Activated naive CD8-positive, alpha-beta T cell (primary cell): ENCODE measurements around the gene HOXB4.

Source experiments
- H3K27ac Mint-ChIP-seq: one replicate; pipeline ENCODE4 v1.8.0; 2021; ENCODE audit warnings: mixed read lengths
- H3K27me3 Mint-ChIP-seq: one replicate; pipeline ENCODE4 v1.8.0; 2021; ENCODE audit warnings: mixed read lengths
- H3K36me3 Mint-ChIP-seq: one replicate; pipeline ENCODE4 v1.8.0; 2021; ENCODE audit warnings: mixed read lengths
- H3K4me1 Mint-ChIP-seq: one replicate; pipeline ENCODE4 v1.8.0; 2021; ENCODE audit warnings: low read depth, mixed read lengths
- H3K4me3 Mint-ChIP-seq: one replicate; pipeline ENCODE4 v1.8.0; 2021; ENCODE audit warnings: mild to moderate bottlenecking, mixed read lengths
- H3K9me3 Mint-ChIP-seq: one replicate; pipeline ENCODE4 v1.8.0; 2021; ENCODE audit warnings: low read depth, mixed read lengths

The HOXB4 gene

DNA sequence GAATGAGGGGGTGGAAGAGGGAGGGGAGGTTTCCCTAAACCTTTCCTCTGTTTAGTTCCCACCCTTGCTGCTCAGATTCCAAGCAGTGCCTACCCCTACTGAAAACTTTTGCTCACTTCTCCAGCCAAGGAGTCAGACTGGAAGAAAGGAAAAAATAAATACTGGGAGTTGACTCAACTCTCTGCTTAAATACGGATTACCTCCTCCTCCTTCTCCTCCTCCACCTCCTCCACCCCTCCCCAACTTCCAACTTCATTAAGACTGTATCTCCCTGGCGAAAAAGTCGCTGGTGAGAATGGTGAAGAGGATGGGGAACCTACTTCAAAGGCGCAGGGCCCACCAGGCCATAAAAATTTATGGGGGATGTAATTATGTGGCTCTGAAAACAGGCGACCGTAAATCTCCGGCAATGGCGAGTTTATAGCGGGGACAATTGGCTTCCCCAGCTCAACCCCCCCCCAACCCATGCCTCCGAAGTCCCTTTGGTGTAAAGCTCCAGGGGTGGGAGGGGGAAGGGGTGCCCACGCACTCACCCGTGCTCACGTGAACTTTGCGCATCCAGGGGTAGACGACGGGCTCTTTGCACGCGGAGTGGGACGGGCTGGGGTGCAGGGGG, 712 bp downstream of the HOXB4 start:
- Mint-ChIP-seq H3K4me1 (peaks cover 45% of the 10 kb centered on the region), H3K27me3 (peaks cover 31% of the 10 kb centered on the region), H3K9me3 (no peaks in the 10 kb centered on the region), H3K4me3 (peak overlapping the region; percentile 84), H3K27ac (no peak overlapping the region), H3K36me3 (no peaks in the 10 kb centered on the region)

DNA sequence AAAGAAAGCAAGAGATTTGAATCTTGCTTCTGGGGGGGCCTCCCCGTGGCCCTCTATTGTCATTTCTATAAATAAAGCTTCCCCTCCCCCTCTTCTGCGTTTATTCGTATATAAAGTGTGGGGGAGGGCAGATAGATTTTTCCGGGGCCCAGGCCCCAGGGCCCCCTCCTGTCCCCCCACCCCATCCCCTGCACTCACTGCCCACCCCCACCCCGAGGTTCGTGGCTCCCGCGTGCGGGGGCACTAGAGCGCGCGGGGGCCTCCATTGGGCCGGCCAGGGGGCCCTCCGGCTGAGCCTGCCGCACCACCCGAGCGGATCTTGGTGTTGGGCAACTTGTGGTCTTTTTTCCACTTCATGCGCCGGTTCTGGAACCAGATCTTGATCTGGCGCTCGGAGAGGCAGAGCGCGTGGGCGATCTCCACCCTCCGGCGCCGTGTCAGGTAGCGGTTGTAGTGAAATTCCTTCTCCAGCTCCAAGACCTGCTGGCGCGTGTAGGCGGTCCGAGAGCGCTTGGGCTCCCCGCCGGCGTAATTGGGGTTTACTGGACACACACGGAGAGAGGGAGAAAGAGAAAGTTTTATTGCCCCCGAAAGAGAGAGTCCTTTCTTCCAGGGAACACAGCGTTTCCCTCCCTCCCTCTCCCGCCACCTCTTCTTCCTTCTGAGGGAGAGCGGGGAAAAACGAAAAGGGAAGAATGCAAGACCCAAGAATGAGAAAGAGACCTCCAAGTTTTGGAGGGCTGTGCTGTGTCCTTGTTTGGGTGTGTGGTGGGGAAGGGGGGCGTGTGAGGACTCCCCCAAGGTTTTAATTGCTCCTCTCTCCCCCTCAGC, 1.5 kb downstream of the HOXB4 start:
- no peaks in the 10 kb centered on the region for H3K9me3 Mint-ChIP-seq
- H3K27me3 Mint-ChIP-seq, result peaks cover 28% of the 10 kb centered on the region
- no peaks in the 10 kb centered on the region for H3K36me3 Mint-ChIP-seq
- H3K4me1 Mint-ChIP-seq, result peaks cover 41% of the 10 kb centered on the region
- H3K27ac Mint-ChIP-seq, result no peak overlapping the region
- peak overlapping the region; percentile 84 for H3K4me3 Mint-ChIP-seq

DNA sequence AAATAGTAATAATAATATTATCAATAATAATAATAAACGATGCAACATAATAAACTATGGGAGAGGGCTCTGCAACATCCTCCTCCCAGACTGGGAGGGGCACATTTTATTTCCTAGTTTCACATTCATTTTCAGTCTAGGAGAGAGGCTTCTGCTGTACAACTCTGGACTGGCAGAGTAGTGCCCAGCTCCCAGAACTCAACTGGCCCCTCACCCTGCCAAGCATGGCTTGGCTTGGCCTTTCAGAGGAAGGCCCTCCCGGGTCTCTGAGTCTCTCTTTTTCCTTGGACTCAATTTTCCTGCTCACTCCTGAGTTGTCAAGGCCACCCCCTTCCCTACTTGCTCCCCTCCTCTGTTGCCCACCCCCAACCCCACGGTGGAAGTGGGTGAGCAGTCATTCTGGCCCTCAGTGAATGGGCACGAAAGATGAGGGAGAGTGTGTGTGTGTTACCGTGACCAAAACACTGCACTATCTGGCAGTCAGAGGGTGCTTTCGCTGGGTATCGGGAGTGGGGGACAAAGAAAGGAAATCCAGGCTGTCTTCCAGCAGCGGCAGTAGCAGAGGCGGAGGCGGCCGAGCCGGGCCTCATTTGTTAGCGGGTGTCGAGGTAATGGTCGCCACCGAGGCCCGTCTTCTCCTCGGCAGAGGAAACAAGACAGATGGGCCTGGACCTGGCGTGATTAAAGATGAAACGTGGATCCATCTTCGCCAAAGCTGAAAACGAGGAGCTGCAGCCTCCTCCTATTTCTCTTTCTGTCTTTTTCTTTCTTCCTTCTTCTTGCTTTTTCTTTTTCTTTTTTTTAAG, 2.3 kb downstream of the HOXB4 start:
- no peaks in the 10 kb centered on the region for H3K36me3 Mint-ChIP-seq
- H3K27me3 Mint-ChIP-seq, result peaks cover 22% of the 10 kb centered on the region
- H3K4me1 Mint-ChIP-seq, result peaks cover 34% of the 10 kb centered on the region
- H3K4me3 Mint-ChIP-seq, result no peak overlapping the region
- no peak overlapping the region for H3K27ac Mint-ChIP-seq
- H3K9me3 Mint-ChIP-seq, result no peaks in the 10 kb centered on the region

DNA sequence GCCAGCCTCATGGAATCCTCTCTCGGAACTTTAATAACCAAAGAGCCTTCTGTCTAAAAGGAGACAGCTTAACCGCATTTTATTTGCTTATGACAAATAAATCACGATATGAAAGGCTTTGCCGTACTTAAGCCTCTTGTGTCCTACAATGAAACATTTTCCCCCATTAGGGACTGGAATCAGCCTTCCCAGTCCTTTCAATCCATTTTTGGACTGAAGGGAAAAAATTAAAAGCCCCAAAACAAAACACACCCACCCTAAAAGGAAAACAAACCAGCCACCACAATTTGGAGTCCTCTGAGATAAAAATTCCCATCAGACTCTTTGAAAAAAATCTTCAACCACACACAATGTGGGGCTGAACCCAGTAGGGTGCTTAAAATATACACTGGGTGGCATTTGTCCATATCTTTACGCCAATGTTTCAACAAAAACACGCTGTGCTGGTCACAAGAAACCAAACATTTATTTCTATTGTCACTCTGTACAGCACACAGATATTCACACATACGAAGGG, 3.0 kb downstream of the HOXB4 start:
- H3K4me3 Mint-ChIP-seq, result no peak overlapping the region
- no peaks in the 10 kb centered on the region for H3K36me3 Mint-ChIP-seq
- H3K27me3 Mint-ChIP-seq, result peaks cover 15% of the 10 kb centered on the region
- H3K4me1 Mint-ChIP-seq, result peaks cover 29% of the 10 kb centered on the region
- no peaks in the 10 kb centered on the region for H3K9me3 Mint-ChIP-seq
- H3K27ac Mint-ChIP-seq, result no peak overlapping the region

DNA sequence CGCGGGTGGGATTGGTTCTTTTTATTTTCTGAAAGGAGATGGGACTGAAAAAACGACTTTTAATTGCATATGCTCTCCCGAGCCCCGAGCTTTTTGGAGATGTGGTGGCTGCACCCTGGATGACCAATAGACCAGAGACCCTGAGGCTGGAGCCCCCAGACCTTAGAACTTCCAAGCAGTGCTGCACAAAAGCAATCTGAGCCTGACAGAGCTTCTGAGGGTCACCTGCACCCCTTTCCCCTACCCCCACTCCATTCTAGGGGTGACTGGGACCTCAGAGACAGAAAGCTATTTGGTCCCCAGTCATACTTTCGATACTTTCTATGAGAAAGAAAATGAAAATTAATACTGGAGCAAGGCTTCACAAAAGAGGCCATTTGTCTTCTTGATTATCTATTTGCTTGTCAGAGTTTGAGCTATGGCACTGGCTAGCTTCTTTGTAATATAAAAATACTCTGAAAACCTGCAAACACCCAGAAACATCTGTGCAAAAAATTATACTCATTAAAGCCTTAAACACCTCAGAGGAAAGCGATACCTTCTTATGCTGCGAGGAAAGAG, 3.6 kb downstream of the HOXB4 start:
- Mint-ChIP-seq H3K27me3 (peaks cover 12% of the 10 kb centered on the region), H3K9me3 (no peaks in the 10 kb centered on the region), H3K36me3 (no peaks in the 10 kb centered on the region), H3K4me3 (no peak overlapping the region), H3K27ac (no peak overlapping the region), H3K4me1 (peaks cover 26% of the 10 kb centered on the region)

DNA sequence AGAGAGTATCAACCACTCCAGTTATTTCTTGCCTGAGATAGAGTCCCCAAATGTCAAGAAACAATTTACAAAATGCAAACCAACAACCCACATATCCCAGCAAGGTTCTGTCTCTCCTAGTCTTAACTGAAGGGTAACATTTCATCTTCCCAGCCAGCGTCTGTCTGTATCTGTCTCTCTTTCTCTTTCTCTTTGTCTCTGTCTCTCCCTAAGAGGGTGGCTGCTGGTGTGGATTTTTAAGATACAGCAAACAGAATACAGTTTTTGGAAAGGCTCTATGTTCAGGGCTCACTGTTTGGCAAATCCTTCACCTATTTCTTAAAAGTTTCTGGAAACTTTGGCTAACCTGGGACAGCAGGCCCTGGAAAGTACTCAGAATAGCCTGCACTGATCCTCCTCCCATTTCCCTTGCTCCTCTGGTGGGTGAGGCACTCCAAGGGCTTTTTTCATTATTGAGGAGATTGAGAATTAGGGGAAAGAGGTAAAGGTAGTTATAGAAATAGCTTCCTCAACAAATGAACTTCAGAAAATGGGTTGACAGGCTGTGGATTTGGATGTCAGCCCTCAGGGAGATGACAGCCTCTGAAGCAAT, 6.2 kb downstream of the HOXB4 start:
- Mint-ChIP-seq H3K9me3 (no peaks in the 10 kb centered on the region), H3K27ac (no peak overlapping the region), H3K27me3 (peaks cover 9% of the 10 kb centered on the region)

DNA sequence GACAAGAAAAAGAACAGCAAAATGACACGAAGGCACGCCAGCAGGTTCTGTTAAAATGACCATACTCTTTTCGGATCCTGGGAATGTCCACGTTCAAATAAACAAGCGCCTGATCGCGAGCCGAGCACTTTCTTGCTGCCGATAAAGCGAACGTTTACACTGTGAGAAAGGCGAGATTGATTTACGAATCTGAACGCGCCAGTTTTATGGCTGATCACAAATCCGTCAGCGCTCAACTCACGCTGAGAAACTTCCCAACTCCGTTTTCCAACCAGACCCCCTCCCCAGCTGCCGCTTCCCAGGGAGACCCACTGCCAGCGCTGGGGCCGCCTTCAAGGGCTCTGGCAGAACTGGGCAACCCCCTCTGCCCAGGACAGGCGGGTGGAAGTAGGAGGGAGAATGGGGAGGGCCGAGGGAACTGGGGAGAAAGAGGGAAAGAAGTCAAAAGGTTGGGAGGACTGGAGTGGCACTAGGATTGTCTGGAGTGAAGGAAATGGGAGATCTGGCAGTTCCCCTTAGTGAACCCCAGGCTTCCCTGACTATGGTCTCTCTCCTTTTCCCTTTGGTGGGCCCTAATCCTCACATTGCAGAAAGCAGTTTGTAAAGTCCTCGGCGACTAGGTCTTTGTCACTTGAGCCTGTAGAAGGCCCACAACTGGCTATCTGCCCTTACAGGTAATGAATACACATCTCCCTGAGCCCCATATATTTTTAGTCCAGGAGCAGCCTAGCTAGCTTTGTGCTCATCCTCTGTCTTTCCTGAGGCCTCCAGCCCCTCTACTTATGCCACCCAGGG, 6.9 kb downstream of the HOXB4 start:
- Mint-ChIP-seq H3K27me3 (peaks cover 9% of the 10 kb centered on the region), H3K9me3 (no peaks in the 10 kb centered on the region), H3K36me3 (no peaks in the 10 kb centered on the region)

More for the DNA sequence above, 6.2 kb downstream of the HOXB4 start:
- no peak overlapping the region for H3K4me3 Mint-ChIP-seq
- H3K4me1 Mint-ChIP-seq, result peaks cover 11% of the 10 kb centered on the region
- no peaks in the 10 kb centered on the region for H3K36me3 Mint-ChIP-seq

DNA sequence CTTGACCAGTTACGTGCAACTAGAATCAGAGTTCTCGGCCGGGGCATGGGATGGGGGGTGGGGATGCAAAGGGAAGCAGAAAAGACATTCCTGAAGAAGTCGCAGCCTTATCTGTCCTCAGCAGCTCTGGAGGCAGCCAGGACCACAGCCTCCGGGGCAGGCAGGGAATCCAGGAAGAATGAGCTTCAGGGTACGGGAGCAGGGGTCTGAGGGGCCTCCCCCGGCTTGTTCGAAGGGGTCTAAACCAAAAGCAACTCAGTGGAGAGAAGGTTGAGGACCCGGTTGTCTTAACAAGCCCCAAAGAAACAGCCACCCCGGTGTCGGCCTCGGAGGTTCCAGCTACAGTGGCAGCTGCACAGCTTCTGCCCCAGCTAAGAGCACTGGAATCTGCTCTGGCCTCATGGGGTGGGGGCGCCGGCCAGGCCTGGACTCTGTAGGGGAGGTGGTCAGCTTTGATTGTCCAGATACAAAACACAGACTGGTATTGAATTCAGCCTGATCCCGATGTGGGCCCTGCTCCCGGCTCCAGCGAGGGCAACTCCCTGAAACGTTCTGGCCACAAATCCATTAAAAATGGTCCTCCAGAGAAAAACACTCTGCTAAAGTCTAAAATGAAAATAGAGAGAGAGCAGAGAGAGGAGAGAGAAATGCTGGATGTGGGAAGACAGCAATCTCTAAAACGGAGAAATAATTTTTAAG, 7.7 kb downstream of the HOXB4 start:
- Mint-ChIP-seq H3K27ac (no peak overlapping the region), H3K27me3 (peaks cover 9% of the 10 kb centered on the region), H3K4me1 (peaks cover 5% of the 10 kb centered on the region), H3K4me3 (no peak overlapping the region), H3K9me3 (no peaks in the 10 kb centered on the region), H3K36me3 (no peaks in the 10 kb centered on the region)

More for the DNA sequence above, 6.9 kb downstream of the HOXB4 start:
- peaks cover 8% of the 10 kb centered on the region for H3K4me1 Mint-ChIP-seq
- no peak overlapping the region for H3K27ac Mint-ChIP-seq
- no peak overlapping the region for H3K4me3 Mint-ChIP-seq

DNA sequence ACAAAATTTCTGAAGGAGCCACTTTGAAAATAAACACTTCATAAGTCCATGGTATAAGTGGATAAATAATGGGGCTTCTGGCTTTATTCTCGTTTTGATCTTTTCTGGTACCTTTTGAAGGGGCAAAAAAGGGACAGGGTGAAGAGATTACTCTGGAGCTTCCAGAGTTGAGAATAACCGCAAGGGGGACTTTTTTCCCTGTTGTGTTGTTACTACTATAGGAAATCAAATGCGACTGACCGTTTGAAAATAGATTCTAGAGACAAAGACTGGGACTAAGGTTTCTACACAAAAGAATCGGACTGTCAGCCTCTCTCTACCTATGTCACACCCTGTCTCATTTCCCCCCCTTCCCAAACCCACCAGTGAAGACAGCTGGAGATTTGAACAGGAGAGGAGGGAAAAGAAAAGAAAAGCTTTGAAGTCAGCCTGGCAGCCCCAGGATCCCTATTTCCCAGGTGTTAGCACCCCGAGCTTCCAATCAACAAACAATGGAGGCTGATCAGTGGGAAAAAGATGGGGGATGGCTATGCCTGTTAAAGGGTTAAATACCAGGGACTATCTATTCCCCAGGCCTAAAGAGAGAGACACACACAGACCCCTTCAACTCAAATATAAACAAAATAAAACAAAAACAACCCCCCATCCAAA, 8.4 kb downstream of the HOXB4 start:
- no peaks in the 10 kb centered on the region for H3K9me3 Mint-ChIP-seq
- H3K4me3 Mint-ChIP-seq, result no peak overlapping the region
- H3K27me3 Mint-ChIP-seq, result peaks cover 9% of the 10 kb centered on the region
- H3K36me3 Mint-ChIP-seq, result no peaks in the 10 kb centered on the region
- H3K4me1 Mint-ChIP-seq, result peaks cover 5% of the 10 kb centered on the region
- no peak overlapping the region for H3K27ac Mint-ChIP-seq

DNA sequence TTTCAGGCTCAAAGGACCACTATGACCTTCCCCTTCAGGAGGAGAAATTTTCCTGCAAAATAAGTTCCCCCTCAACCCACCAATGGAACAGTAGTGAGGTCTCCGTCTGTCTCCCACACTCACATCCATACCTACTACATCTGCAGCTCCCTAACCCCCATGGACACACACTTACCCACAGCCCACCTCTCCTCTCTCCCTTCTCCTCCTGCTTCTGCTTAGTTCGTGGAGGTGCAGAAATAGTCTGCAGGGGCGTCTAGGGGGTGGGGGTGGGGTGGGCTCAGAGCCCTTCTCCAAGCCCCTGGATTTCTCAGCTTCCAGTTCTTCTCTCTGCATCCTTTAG, 8.9 kb downstream of the HOXB4 start:
- H3K9me3 Mint-ChIP-seq, result no peaks in the 10 kb centered on the region
- H3K4me3 Mint-ChIP-seq, result no peak overlapping the region
- H3K27ac Mint-ChIP-seq, result no peak overlapping the region
- H3K36me3 Mint-ChIP-seq, result no peaks in the 10 kb centered on the region
- peaks cover 5% of the 10 kb centered on the region for H3K4me1 Mint-ChIP-seq
- H3K27me3 Mint-ChIP-seq, result peaks cover 8% of the 10 kb centered on the region

DNA sequence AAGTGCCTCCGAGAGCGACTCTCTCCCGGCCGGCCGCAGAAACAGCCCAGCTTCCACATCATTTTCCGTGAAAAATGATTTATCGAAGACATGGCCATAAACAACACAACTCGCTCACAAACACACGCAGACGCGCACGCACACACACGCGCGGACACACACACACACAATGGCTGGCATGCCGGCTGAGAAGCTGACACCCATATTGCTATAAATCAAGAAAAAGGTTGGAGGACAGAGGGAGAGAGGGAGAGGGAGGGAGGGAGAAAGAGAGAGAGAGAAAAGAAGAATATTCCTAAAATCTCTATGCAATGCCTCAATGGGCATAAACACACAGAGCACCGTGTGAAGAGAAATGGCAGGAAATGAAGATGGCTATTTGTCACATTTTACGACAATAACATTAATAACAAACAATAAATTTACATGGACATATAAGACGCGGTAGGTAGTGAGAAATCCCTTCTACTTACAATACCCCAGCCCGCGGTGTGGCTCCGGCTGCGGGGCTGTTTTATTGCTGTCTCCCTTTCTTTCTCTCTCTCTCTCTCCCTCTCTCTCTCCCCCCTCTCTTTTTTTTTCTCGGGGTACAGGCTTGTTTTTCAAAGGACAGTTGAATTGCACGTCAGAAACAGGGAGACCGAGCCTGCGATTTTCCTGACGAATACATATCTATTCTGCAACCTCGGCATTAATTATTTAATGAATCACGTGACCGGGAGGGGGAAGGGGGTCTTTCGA, 9.5 kb downstream of the HOXB4 start:
- peaks cover 9% of the 10 kb centered on the region for H3K27me3 Mint-ChIP-seq
- no peaks in the 10 kb centered on the region for H3K9me3 Mint-ChIP-seq
- peaks cover 7% of the 10 kb centered on the region for H3K4me1 Mint-ChIP-seq
- no peak overlapping the region for H3K27ac Mint-ChIP-seq
- H3K4me3 Mint-ChIP-seq, result peak overlapping the region; percentile 44
- no peaks in the 10 kb centered on the region for H3K36me3 Mint-ChIP-seq

DNA sequence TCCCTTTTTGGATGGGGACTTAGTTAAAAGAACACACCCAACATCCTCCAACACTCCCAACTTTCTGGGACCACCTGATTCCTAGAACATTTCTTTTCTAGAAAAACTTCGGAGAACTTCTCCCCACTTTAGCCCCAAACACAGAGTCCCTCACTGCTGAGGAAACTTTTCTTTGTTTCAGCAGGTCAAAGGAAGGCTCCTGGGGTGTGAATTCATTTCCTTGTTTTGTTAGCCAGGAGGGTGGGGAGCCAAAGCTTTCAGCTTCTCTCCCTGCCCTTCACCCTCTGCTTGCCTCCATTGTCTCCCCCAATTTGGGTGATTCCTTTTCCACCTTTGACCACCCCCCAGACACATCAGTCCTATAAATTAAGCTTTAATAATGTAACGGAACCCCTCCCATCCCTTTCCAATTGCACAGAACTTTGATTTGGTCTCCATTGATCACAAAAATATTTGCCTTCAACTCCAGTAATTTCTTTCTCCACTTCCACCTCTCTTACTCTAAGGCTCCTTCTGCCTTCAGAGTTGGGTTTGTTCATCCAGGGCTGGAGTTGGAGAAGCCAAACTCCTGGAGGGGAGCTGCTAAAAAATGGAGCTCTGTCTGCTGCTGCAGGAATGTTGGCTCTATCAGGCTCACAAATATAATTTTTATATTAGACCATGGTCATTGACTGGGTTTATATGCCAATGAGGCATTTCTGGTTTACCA, 10.3 kb downstream of the HOXB4 start:
- Mint-ChIP-seq H3K36me3 (no peaks in the 10 kb centered on the region), H3K4me3 (no peak overlapping the region), H3K27me3 (peaks cover 9% of the 10 kb centered on the region), H3K27ac (no peak overlapping the region), H3K4me1 (peaks cover 8% of the 10 kb centered on the region), H3K9me3 (no peaks in the 10 kb centered on the region)
